ENCODE results near the gene NOS1AP.

Gene NOS1AP

DNA sequence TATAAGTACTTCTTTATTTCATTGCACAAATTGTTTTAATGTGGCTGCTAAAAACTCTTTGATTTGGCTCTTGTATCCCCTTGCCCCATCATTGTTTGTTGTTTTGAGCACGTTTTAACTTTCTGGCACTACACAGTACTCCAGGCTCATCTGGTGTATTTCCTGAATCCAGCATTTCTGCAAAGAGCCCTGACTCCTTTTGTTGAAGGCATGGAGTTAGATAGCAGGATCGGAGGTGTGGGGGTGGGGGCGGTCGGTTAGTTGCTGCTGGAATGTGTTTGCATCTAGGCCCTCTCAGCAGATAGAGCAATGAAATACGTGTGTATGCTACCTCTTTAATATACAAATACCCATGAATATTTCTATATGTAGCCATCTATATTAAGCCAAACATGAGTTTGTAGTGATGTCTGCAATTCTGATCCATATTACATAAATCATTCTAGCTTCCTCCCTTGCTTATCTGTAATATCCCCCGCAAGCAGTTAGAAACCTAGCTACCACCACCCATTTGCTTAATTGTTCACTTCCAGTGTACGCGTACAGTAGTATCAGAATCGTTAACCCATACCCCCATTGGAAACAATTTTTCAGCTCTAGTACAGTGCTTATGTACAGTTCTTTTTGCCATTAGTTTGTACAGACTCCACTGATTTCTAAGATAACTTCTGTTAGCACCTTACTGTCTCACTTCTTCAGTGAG, 106.0 kb downstream of the NOS1AP start:
- Histone ChIP-seq H3K4me3 (ENCODE audit: low read length) (peak overlapping the region; percentile 19; the same call in 1 of the 2 replicates), H3K36me3 (ENCODE audit: insufficient read depth, low read depth, low read length) (no peaks in the 10 kb centered on the region), H3K4me1 (ENCODE audit: insufficient read depth, low read length) (peaks cover 38% of the 10 kb centered on the region), H3K9me3 (ENCODE audit: insufficient read depth, low read depth, low read length) (no peaks in the 10 kb centered on the region), H3K27me3 (ENCODE audit: insufficient read depth, low read length) (no peaks in the 10 kb centered on the region), H3K27ac (ENCODE audit: low read length) (no peak overlapping the region), H3K9ac (ENCODE audit: low read depth, low read length) (peak overlapping the region; percentile 24; the same call in 1 of the 2 replicates)

DNA sequence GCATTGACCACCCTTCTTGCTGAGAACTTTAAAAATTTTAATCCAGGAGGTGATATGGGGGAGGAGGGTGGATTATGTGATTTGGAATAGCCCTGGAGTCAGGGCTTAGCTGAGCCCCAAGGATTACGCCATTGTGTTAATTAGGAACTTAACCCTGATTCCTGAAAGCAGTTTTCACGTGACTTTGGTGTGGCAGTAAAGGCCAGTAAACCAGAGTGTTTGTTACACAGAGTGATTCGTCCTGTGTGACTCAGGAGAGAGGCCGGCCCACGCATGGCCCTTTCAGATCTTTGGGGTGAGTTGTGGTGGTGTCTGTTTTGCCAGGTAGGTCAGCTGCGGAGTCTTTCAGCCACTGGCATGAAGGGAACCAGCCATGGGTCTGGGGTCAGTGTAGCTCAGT, 107.6 kb downstream of the NOS1AP start:
- Histone ChIP-seq H3K9me3 (ENCODE audit: insufficient read depth, low read depth, low read length) (no peaks in the 10 kb centered on the region), H3K27ac (ENCODE audit: low read length) (no peak overlapping the region), H3K4me1 (ENCODE audit: insufficient read depth, low read length) (peaks cover 34% of the 10 kb centered on the region), H3K9ac (ENCODE audit: low read depth, low read length) (no peak overlapping the region), H3K27me3 (ENCODE audit: insufficient read depth, low read length) (no peaks in the 10 kb centered on the region), H3K4me3 (ENCODE audit: low read length) (no peak overlapping the region), H3K36me3 (ENCODE audit: insufficient read depth, low read depth, low read length) (no peaks in the 10 kb centered on the region)

DNA sequence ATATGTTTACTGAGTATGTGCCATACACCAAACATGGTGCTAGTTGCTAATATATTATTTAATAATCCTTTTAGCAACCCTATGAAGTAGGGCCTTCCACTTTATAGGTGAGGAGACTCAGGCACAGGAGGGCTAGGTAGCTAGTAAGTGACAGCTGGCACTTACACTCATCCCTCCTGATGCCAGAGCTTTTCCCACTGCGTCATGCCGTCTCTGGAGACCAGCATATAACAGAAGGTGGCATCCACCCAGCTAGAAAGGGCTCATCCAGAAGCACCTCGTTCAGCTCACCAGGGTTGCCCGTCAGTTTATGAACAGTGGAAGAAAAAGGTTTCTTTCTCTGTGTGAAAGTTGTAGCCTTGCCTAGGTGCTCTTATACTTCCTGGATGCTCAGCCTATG, 108.9 kb downstream of the NOS1AP start:
- no peak overlapping the region for H3K27ac ChIP-seq (ENCODE audit: low read length)
- no peak overlapping the region for H3K9ac ChIP-seq (ENCODE audit: low read depth, low read length)
- H3K9me3 ChIP-seq (ENCODE audit: insufficient read depth, low read depth, low read length) = no peaks in the 10 kb centered on the region
- H3K36me3 ChIP-seq (ENCODE audit: insufficient read depth, low read depth, low read length) = no peaks in the 10 kb centered on the region
- no peak overlapping the region for H3K4me3 ChIP-seq (ENCODE audit: low read length)
- H3K27me3 ChIP-seq (ENCODE audit: insufficient read depth, low read length) = no peaks in the 10 kb centered on the region
- H3K4me1 ChIP-seq (ENCODE audit: insufficient read depth, low read length) = peaks cover 27% of the 10 kb centered on the region

DNA sequence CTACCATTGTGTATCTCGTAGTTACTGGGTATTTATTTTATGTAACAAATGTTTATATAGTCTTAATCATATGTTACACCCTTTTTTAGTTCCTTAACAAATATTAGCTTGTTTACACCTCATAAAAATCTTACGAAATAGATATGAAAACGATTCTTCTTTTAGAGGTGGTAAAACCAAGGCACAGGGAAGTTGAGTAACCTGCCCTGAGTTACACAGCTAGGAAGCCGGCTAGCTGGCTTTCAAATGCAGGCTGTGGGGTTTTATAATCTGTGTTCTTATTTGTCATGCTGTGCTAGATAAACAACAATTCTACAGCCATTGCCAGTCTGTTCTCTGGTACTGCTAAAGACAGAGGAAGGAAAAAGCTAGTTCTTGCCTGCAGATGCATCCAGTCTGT, 109.6 kb downstream of the NOS1AP start:
- H3K4me1 ChIP-seq (ENCODE audit: insufficient read depth, low read length) = peaks cover 27% of the 10 kb centered on the region
- no peak overlapping the region for H3K27ac ChIP-seq (ENCODE audit: low read length)
- no peaks in the 10 kb centered on the region for H3K9me3 ChIP-seq (ENCODE audit: insufficient read depth, low read depth, low read length)
- no peak overlapping the region for H3K4me3 ChIP-seq (ENCODE audit: low read length)
- H3K36me3 ChIP-seq (ENCODE audit: insufficient read depth, low read depth, low read length) = no peaks in the 10 kb centered on the region
- no peaks in the 10 kb centered on the region for H3K27me3 ChIP-seq (ENCODE audit: insufficient read depth, low read length)
- H3K9ac ChIP-seq (ENCODE audit: low read depth, low read length) = no peak overlapping the region; the same call in 1 of the 2 replicates

DNA sequence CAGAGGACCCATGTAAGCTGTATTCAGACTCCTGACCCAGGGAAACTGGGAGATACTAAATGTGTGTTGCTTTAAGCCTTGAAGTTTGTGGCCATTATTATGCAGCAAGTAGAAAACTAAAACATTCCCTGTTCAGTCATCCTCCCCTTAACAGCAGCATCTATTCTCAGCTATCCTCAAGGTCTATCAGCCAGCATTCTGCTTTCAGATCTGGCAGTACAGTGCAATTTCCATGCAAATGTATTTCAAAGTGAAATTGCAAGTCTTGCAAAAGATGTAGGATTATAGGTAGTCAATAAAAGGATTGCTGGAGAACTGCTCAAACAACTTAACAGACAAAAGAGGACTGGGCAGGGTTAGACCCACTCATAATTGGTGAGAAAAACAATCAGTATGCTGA, 111.3 kb downstream of the NOS1AP start:
- H3K4me3 ChIP-seq (ENCODE audit: low read length) = no peak overlapping the region
- no peak overlapping the region for H3K27ac ChIP-seq (ENCODE audit: low read length)
- no peaks in the 10 kb centered on the region for H3K36me3 ChIP-seq (ENCODE audit: insufficient read depth, low read depth, low read length)
- H3K4me1 ChIP-seq (ENCODE audit: insufficient read depth, low read length) = peaks cover 29% of the 10 kb centered on the region
- no peaks in the 10 kb centered on the region for H3K9me3 ChIP-seq (ENCODE audit: insufficient read depth, low read depth, low read length)
- H3K27me3 ChIP-seq (ENCODE audit: insufficient read depth, low read length) = no peaks in the 10 kb centered on the region
- H3K9ac ChIP-seq (ENCODE audit: low read depth, low read length) = no peak overlapping the region

DNA sequence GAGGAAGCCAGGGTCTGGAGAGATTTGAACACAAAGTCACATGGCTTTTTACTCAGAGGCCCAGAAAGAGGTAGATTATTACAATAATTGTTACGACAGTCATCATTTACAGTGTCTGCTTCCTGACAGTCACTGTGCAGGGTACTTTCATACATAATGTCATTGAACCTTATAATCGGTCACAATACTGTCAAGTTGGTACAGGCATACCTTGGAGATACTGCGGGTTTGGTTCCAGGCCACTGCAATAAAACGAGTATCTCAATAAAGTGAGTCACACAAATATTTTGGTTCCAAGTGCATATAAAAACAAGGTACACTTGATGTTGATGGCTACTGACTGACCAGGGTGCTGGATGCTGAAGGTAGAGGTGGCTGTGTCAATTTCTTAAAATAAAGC, 112.6 kb downstream of the NOS1AP start:
- Histone ChIP-seq H3K27me3 (ENCODE audit: insufficient read depth, low read length) (no peaks in the 10 kb centered on the region), H3K4me1 (ENCODE audit: insufficient read depth, low read length) (peaks cover 25% of the 10 kb centered on the region), H3K36me3 (ENCODE audit: insufficient read depth, low read depth, low read length) (no peaks in the 10 kb centered on the region), H3K27ac (ENCODE audit: low read length) (no peak overlapping the region), H3K4me3 (ENCODE audit: low read length) (no peak overlapping the region), H3K9me3 (ENCODE audit: insufficient read depth, low read depth, low read length) (no peaks in the 10 kb centered on the region), H3K9ac (ENCODE audit: low read depth, low read length) (no peak overlapping the region)

DNA sequence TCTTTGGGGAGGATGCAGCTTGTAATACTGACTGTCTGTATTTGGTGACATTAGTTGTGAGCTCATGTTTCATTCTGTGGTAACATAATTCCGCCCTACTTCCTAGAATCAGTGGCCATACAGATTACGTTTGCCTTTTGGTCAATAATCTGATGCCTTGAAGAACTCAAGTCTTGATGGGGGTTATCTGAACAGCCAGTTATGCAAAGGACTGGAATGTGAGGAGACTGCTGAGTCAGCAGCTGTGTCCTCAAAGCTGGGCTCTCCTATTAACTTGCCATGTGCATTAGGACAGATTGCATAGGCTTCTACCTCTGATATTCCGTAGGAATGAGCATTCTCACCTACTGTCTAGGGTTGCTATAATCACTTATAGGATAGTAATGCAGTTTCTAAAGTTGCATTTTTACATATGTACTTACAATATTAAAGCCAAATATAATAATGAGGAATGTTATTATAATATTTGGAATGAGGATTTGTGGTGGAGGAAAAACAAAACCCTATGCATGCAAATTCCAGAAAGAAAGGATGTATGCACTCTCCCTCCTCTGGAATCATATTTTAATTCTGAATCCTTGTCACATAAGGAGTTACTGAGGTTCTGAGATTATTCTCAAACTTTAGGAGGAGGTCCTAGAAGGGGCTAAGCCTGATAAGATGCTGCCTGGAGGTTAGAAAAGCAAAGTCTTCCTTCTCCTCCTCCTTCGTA, 116.0 kb downstream of the NOS1AP start:
- Histone ChIP-seq H3K9me3 (ENCODE audit: insufficient read depth, low read depth, low read length) (no peaks in the 10 kb centered on the region), H3K36me3 (ENCODE audit: insufficient read depth, low read depth, low read length) (no peaks in the 10 kb centered on the region), H3K9ac (ENCODE audit: low read depth, low read length) (no peak overlapping the region), H3K27ac (ENCODE audit: low read length) (no peak overlapping the region), H3K4me1 (ENCODE audit: insufficient read depth, low read length) (peaks cover 11% of the 10 kb centered on the region), H3K27me3 (ENCODE audit: insufficient read depth, low read length) (no peaks in the 10 kb centered on the region), H3K4me3 (ENCODE audit: low read length) (no peak overlapping the region)

DNA sequence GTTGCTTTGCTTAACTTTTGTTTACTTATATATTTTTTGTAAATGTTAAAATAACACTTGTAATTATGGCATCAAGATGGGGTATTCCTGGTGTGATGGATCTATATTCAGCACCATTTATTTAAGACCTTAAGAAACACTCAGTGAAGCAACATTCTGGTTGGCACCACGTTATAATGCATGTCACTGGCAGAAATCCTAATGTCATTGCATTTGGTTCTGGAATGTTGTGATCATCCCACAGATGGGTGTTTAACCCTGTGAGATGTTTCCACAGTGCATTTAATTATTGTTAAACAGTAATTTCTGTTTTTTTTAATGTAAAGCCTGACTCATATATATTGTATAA, 116.5 kb downstream of the NOS1AP start:
- Histone ChIP-seq H3K4me3 (ENCODE audit: low read length) (no peak overlapping the region), H3K4me1 (ENCODE audit: insufficient read depth, low read length) (peaks cover 6% of the 10 kb centered on the region; the same call in 1 of the 2 replicates), H3K9me3 (ENCODE audit: insufficient read depth, low read depth, low read length) (no peaks in the 10 kb centered on the region), H3K9ac (ENCODE audit: low read depth, low read length) (no peak overlapping the region), H3K27me3 (ENCODE audit: insufficient read depth, low read length) (no peaks in the 10 kb centered on the region), H3K36me3 (ENCODE audit: insufficient read depth, low read depth, low read length) (no peaks in the 10 kb centered on the region), H3K27ac (ENCODE audit: low read length) (no peak overlapping the region)

DNA sequence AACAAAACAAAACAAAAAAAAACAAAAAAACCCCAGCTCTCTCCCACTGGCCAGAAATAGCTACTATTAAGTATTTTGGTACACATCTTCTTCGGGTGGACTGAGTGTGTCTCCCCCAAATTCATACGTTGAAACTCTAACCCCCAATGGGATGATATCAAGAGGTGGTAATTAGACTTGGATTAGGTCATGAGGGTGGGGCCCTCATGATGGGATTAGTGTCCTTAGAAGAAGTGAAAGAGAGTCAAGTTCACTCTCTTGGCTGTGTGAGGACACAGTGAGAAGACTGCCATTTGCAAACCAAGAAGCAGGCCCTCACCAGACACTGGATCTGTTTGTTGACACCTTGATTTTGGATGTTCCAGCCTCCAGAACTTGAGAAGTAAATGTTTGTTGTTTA, 116.9 kb downstream of the NOS1AP start:
- no peak overlapping the region for H3K9ac ChIP-seq (ENCODE audit: low read depth, low read length)
- peaks cover 8% of the 10 kb centered on the region; the same call in 1 of the 2 replicates for H3K4me1 ChIP-seq (ENCODE audit: insufficient read depth, low read length)
- no peaks in the 10 kb centered on the region for H3K9me3 ChIP-seq (ENCODE audit: insufficient read depth, low read depth, low read length)
- H3K27ac ChIP-seq (ENCODE audit: low read length) = no peak overlapping the region
- H3K27me3 ChIP-seq (ENCODE audit: insufficient read depth, low read length) = no peaks in the 10 kb centered on the region
- H3K36me3 ChIP-seq (ENCODE audit: insufficient read depth, low read depth, low read length) = no peaks in the 10 kb centered on the region
- no peak overlapping the region for H3K4me3 ChIP-seq (ENCODE audit: low read length)

DNA sequence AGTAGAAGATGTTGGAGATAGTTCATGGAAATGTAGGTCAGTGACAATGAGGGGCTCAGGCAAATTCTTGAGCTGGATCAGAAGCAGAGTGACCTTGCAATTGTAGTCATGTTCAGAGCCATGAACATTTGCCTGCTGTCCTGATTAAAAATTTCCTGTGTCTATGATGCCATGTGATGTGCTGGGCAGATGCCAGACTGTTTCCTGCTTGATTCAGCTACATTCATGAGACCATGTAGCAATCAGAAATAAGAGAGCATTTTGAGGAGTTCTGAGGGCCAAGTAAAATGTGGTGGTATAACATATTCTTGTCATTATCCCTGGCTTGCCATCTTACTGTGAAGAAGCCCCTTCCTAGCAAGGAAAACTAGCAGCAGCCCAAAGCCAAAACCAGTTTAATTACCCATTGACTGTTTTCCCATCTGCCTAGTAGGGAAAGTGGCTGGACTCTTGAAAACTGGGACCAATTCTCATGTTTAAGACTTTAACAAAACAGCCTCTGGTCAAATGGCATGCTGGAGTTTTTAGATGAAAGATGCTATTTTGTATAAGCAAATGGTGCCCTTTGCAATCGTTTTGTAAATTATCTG, 118.3 kb downstream of the NOS1AP start:
- Histone ChIP-seq H3K36me3 (ENCODE audit: insufficient read depth, low read depth, low read length) (no peaks in the 10 kb centered on the region), H3K27me3 (ENCODE audit: insufficient read depth, low read length) (no peaks in the 10 kb centered on the region), H3K9ac (ENCODE audit: low read depth, low read length) (no peak overlapping the region), H3K27ac (ENCODE audit: low read length) (no peak overlapping the region), H3K4me1 (ENCODE audit: insufficient read depth, low read length) (peaks cover 12% of the 10 kb centered on the region; the same call in 1 of the 2 replicates), H3K4me3 (ENCODE audit: low read length) (no peak overlapping the region), H3K9me3 (ENCODE audit: insufficient read depth, low read depth, low read length) (no peaks in the 10 kb centered on the region)

DNA sequence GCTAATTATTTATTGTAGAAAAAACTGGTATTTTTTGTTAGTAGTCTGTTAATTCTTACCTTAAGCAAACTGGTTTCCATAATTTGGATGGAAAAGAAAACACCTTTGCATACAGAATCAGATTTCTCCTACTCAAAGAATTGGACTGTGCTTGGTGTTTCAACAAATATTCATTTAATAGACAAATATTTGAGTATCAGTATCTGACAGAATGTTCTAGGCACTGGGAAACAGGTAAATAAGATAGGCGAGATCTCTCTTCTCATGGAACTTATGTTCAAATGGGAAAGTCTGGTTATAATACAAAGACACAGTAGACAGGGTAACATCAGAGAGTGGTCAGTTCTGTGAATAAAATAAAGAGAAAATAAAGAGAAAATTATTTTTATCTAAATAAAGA, 119.9 kb downstream of the NOS1AP start:
- Histone ChIP-seq H3K36me3 (ENCODE audit: insufficient read depth, low read depth, low read length) (no peaks in the 10 kb centered on the region), H3K4me1 (ENCODE audit: insufficient read depth, low read length) (peaks cover 12% of the 10 kb centered on the region; the same call in 1 of the 2 replicates), H3K4me3 (ENCODE audit: low read length) (no peak overlapping the region), H3K9me3 (ENCODE audit: insufficient read depth, low read depth, low read length) (no peaks in the 10 kb centered on the region), H3K27me3 (ENCODE audit: insufficient read depth, low read length) (no peaks in the 10 kb centered on the region), H3K27ac (ENCODE audit: low read length) (no peak overlapping the region), H3K9ac (ENCODE audit: low read depth, low read length) (no peak overlapping the region)

Data from iPS-20b (cell line).